DOHH2 (cell line): ENCODE measurements around the gene BPIFA3.

ENCODE experiments used
- EZH2phosphoT487 ChIP-seq: fragments of 200-600 bp; sonication (generic); IDR thresholded peaks from 2 replicates; pipeline ENCODE4 v1.6.1; 2017; ENCODE audit warnings: borderline replicate concordance, mild to moderate bottlenecking, antibody characterized with exemption, low read length, moderate library complexity, mixed read lengths
- TF ChIP-seq, protein P1 (sequence below): fragments of 200-600 bp; sonication (generic); IDR thresholded peaks from one replicate; pipeline ENCODE4 v1.5.1; 2014; ENCODE audit warnings: antibody characterized with exemption, mild to moderate bottlenecking, low read depth, low read length; ENCODE audit not compliant: poor library complexity, severe bottlenecking

- TF ChIP-seq, protein P1, sequence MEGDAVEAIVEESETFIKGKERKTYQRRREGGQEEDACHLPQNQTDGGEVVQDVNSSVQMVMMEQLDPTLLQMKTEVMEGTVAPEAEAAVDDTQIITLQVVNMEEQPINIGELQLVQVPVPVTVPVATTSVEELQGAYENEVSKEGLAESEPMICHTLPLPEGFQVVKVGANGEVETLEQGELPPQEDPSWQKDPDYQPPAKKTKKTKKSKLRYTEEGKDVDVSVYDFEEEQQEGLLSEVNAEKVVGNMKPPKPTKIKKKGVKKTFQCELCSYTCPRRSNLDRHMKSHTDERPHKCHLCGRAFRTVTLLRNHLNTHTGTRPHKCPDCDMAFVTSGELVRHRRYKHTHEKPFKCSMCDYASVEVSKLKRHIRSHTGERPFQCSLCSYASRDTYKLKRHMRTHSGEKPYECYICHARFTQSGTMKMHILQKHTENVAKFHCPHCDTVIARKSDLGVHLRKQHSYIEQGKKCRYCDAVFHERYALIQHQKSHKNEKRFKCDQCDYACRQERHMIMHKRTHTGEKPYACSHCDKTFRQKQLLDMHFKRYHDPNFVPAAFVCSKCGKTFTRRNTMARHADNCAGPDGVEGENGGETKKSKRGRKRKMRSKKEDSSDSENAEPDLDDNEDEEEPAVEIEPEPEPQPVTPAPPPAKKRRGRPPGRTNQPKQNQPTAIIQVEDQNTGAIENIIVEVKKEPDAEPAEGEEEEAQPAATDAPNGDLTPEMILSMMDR, result no peak
- TF ChIP-seq EZH2phosphoT487, result no peak
These were observed 46.6 kb downstream of the BPIFA3 start for GRCh38 chr20:33263784-33264183.
